ENCODE results near the gene BPIFA3. TPM values are rescaled to one million over a fixed set of nuclear protein-coding genes. Genes with fewer than 3 reads are reported as not detected.

Gene BPIFA3
- polyA plus RNA-seq, 3 donors = not detected

GRCh38 chr20:33272155-33272873, 55.2 kb downstream of the BPIFA3 start:
- Histone ChIP-seq H3K27ac (ENCODE audit: low read depth in 1 of 2, low read length in 2 of 2) (no peak overlapping the region), H3K4me1 (ENCODE audit: control insufficient read depth in 1 of 2, insufficient read depth in 2 of 2, low read length in 2 of 2) (peaks cover 21 to 22% of the 10 kb centered on the region in 2 donors), H3K9ac (ENCODE audit: insufficient read depth, low read length, poor library complexity, severe bottlenecking) (no peak overlapping the region), H3K4me2 (replicated peaks; ENCODE audit: extremely low read depth, low read length, poor library complexity, severe bottlenecking) (no peak overlapping the region), H3K4me3 (replicated peaks in 1 of 3; ENCODE audit: low read depth in 2 of 3, low read length in 3 of 3) (no peak overlapping the region), H3K9me3 (replicated peaks in 1 of 2; ENCODE audit: control insufficient read depth in 1 of 2, insufficient read depth in 1 of 2, low read length in 2 of 2) (no peaks in the 10 kb centered on the region), H3K36me3 (replicated peaks in 1 of 2; ENCODE audit: control insufficient read depth in 1 of 2, insufficient read depth in 2 of 2, low read length in 2 of 2) (no peaks in the 10 kb centered on the region), H4K20me1 (ENCODE audit: insufficient read depth, low read length) (no peaks in the 10 kb centered on the region), H3K79me2 (ENCODE audit: insufficient read depth, low read length) (no peaks in the 10 kb centered on the region), H2AFZ (ENCODE audit: insufficient read depth, low read depth, low read length, poor library complexity, severe bottlenecking) (no peak overlapping the region), H3K27me3 (ENCODE audit: control insufficient read depth in 2 of 2, insufficient read depth in 2 of 2, low read length in 2 of 2) (no peaks in the 10 kb centered on the region)
- Mint-ChIP-seq H3K27me3 (ENCODE audit: low read depth in 3 of 3) (peaks cover 0 to 20% (median 0%) of the 10 kb centered on the region in 3 donors), H3K36me3 (no peaks in the 10 kb centered on the region), H3K9me3 (peaks cover 0 to 4% (median 0%) of the 10 kb centered on the region in 7 donors), H3K4me3 (no peak overlapping the region), H3K4me1 (peaks cover 23% of the 10 kb centered on the region), H3K27ac (peak overlapping the region in 1 of 7 donors; percentile 7)
- no peak for DNase-seq
- intact Hi-C loops (cut with micrococcal nuclease) = no loop called here
- 93% methylated on average over 9 of the region's 10 CpGs for WGBS (ENCODE audit: insufficient coverage)
- TF ChIP-seq, protein P1, sequence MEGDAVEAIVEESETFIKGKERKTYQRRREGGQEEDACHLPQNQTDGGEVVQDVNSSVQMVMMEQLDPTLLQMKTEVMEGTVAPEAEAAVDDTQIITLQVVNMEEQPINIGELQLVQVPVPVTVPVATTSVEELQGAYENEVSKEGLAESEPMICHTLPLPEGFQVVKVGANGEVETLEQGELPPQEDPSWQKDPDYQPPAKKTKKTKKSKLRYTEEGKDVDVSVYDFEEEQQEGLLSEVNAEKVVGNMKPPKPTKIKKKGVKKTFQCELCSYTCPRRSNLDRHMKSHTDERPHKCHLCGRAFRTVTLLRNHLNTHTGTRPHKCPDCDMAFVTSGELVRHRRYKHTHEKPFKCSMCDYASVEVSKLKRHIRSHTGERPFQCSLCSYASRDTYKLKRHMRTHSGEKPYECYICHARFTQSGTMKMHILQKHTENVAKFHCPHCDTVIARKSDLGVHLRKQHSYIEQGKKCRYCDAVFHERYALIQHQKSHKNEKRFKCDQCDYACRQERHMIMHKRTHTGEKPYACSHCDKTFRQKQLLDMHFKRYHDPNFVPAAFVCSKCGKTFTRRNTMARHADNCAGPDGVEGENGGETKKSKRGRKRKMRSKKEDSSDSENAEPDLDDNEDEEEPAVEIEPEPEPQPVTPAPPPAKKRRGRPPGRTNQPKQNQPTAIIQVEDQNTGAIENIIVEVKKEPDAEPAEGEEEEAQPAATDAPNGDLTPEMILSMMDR (IDR thresholded peaks at IDR 0.05) = no peak

DNA sequence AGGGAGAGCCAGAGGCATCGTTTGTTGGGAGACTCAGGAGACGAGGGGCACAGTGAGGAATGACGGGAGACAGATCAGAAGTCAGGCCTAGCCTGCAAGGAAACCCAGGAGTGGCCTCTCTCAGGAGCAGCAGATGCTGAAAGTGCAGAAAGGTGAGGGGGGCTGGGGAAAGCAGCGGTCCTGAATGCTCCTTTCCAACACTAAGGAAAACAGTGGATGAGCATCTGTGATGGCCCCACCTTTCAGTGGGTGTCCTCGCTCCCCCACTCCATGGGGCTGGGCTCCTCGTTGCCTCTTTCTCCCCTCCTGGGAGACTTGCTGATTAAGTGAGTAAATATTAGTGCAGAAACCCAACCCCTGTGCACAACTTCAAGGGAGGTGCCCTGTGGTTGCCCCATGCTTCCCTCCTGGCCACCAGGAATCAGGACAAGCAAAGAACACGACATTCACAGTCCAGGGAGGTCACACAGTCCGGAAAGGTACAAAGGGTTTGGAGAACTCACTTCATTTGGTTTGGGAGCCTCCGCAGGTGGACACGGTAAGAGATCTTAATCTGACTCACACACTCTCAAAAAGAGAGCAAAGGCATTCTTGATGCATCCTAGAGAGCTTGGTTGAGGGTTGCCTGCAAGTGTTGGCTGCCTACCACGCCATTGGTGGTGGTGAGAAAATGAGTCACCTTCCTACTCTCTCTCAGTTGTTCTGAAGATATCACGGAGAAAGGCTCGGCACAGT, 56.1 kb downstream of the BPIFA3 start:
- Histone ChIP-seq H3K36me3 (replicated peaks in 1 of 2; ENCODE audit: control insufficient read depth in 1 of 2, insufficient read depth in 2 of 2, low read length in 2 of 2) (no peaks in the 10 kb centered on the region), H4K20me1 (ENCODE audit: insufficient read depth, low read length) (no peaks in the 10 kb centered on the region), H3K27me3 (ENCODE audit: control insufficient read depth in 2 of 2, insufficient read depth in 2 of 2, low read length in 2 of 2) (no peaks in the 10 kb centered on the region), H3K79me2 (ENCODE audit: insufficient read depth, low read length) (no peaks in the 10 kb centered on the region), H3K27ac (ENCODE audit: low read depth in 1 of 2, low read length in 2 of 2) (no peak overlapping the region), H3K9ac (ENCODE audit: insufficient read depth, low read length, poor library complexity, severe bottlenecking) (no peak overlapping the region), H3K4me1 (ENCODE audit: control insufficient read depth in 1 of 2, insufficient read depth in 2 of 2, low read length in 2 of 2) (peaks cover 12 to 15% of the 10 kb centered on the region in 2 donors), H3K9me3 (replicated peaks in 1 of 2; ENCODE audit: control insufficient read depth in 1 of 2, insufficient read depth in 1 of 2, low read length in 2 of 2) (no peaks in the 10 kb centered on the region), H2AFZ (ENCODE audit: insufficient read depth, low read depth, low read length, poor library complexity, severe bottlenecking) (no peak overlapping the region), H3K4me3 (replicated peaks in 1 of 3; ENCODE audit: low read depth in 2 of 3, low read length in 3 of 3) (no peak overlapping the region), H3K4me2 (replicated peaks; ENCODE audit: extremely low read depth, low read length, poor library complexity, severe bottlenecking) (no peak overlapping the region)
- intact Hi-C loops (cut with micrococcal nuclease) = no loop called here
- Mint-ChIP-seq H3K27ac (peak overlapping the region in 2 of 7 donors; percentile 6 to 27), H3K36me3 (no peaks in the 10 kb centered on the region), H3K4me1 (peaks cover 23% of the 10 kb centered on the region), H3K27me3 (ENCODE audit: low read depth in 3 of 3) (peaks cover 0 to 15% (median 2%) of the 10 kb centered on the region in 3 donors), H3K9me3 (peaks cover 0 to 1% (median 0%) of the 10 kb centered on the region in 7 donors), H3K4me3 (no peak overlapping the region)
- no peak for DNase-seq
- TF ChIP-seq, protein P1 (IDR thresholded peaks at IDR 0.05) = no peak
- WGBS (ENCODE audit: insufficient coverage) = 70% methylated on average over 2 of the region's 13 CpGs
